GM23338 (cell line): ENCODE results near the gene KIAA1671. TPM values are rescaled to one million over a fixed set of nuclear protein-coding genes. Genes with fewer than 3 reads are reported as not detected.

ENCODE experiments used
- ATAC-seq: fragments of 200-7000 bp; cut with Tn5 transposase; 3 replicates; pipeline ENCODE4 v1.9.1; 2020
- DNase-seq: peaks from one replicate; pipeline ENCODE4 v3.0.0-alpha.2; 2015; ENCODE audit warnings: low spot score
- H2AFZ ChIP-seq: fragments of 200-600 bp; sonication (generic); 2 replicates; pipeline ENCODE4 v1.8.0; 2016; ENCODE audit warnings: antibody characterized with exemption, mild to moderate bottlenecking, moderate library complexity
- H3F3A ChIP-seq: fragments of 200-600 bp; sonication (generic); replicated peaks from 2 replicates; pipeline ENCODE4 v1.8.0; 2017; ENCODE audit warnings: antibody characterized with exemption, mixed run types, low read depth
- H3K27ac ChIP-seq: fragments of 200-600 bp; sonication (generic); 2 replicates; pipeline ENCODE4 v1.6.1; 2016; ENCODE audit warnings: low read depth
- H3K27me3 ChIP-seq: fragments of 200-600 bp; sonication (generic); 2 replicates; pipeline ENCODE4 v1.8.0; 2016; ENCODE audit warnings: mild to moderate bottlenecking, mixed run types, moderate library complexity; ENCODE audit not compliant: insufficient read depth
- H3K36me3 ChIP-seq: fragments of 200-600 bp; sonication (generic); 2 replicates; pipeline ENCODE4 v1.8.0; 2016; ENCODE audit warnings: mild to moderate bottlenecking; ENCODE audit not compliant: insufficient read depth
- H3K4me1 ChIP-seq: fragments of 200-600 bp; sonication (generic); 2 replicates; pipeline ENCODE4 v1.8.0; 2016; ENCODE audit warnings: mild to moderate bottlenecking, moderate library complexity; ENCODE audit not compliant: insufficient read depth
- H3K4me2 ChIP-seq: fragments of 200-600 bp; sonication (generic); 2 replicates; pipeline ENCODE4 v1.7.1; 2017; ENCODE audit warnings: mixed run types
- H3K4me3 ChIP-seq: fragments of 200-600 bp; sonication (generic); 2 replicates; pipeline ENCODE4 v1.6.1; 2016; ENCODE audit warnings: mixed run types
- H3K79me2 ChIP-seq: fragments of 200-600 bp; sonication (generic); replicated peaks from 2 replicates; pipeline ENCODE4 v1.8.0; 2017; ENCODE audit warnings: mild to moderate bottlenecking; ENCODE audit not compliant: insufficient read depth
- H3K9me2 ChIP-seq: fragments of 200-600 bp; sonication (generic); 2 replicates; pipeline ENCODE4 v1.8.0; 2017; ENCODE audit not compliant: insufficient read depth
- H4K20me1 ChIP-seq: fragments of 200-600 bp; sonication (generic); replicated peaks from 2 replicates; pipeline ENCODE4 v1.8.0; 2017; ENCODE audit warnings: mild to moderate bottlenecking; ENCODE audit not compliant: insufficient read depth
- H3K27ac Mint-ChIP-seq: 2 replicates; pipeline ENCODE4 v1.8.0; 2020; ENCODE audit warnings: inconsistent platforms, mild to moderate bottlenecking, moderate library complexity, mixed read lengths
- H3K27me3 Mint-ChIP-seq: 3 replicates; pipeline ENCODE4 v1.8.0; 2022; ENCODE audit warnings: low read depth, mild to moderate bottlenecking, moderate library complexity, mixed read lengths, inconsistent platforms; ENCODE audit not compliant: insufficient read depth, poor library complexity
- H3K36me3 Mint-ChIP-seq: 3 replicates; pipeline ENCODE4 v1.8.0; 2021; ENCODE audit warnings: low read depth, mild to moderate bottlenecking, inconsistent platforms, moderate library complexity, mixed read lengths
- H3K4me1 Mint-ChIP-seq: 3 replicates; pipeline ENCODE4 v1.8.0; 2020; ENCODE audit warnings: mild to moderate bottlenecking, inconsistent platforms, mixed read lengths
- H3K4me3 Mint-ChIP-seq: 3 replicates; pipeline ENCODE4 v1.8.0; 2021; ENCODE audit warnings: moderate library complexity, mild to moderate bottlenecking, inconsistent platforms, mixed read lengths
- H3K9me3 Mint-ChIP-seq: 3 replicates; pipeline ENCODE4 v1.8.0; 2020; ENCODE audit warnings: moderate library complexity, mild to moderate bottlenecking, inconsistent platforms, mixed read lengths
- CREB1 ChIP-seq: fragments of 250-450 bp; sonication (Bioruptor Pico); IDR thresholded peaks from 2 replicates; pipeline ENCODE4 v1.5.0; 2020; ENCODE audit warnings: low read depth, mild to moderate bottlenecking, moderate library complexity
- CTCF ChIP-seq, 2 experiments: fragments of 200-600 bp in 1 of 2; sonication (generic) in 1 of 2; conservative IDR thresholded peaks; 2 replicates each; pipeline versions ENCODE4 v1.5.1 to v1.6.1; 2016 to 2017; ENCODE audit warnings: antibody characterized with exemption in 2 of 2, low read depth in 2 of 2, mild to moderate bottlenecking in 2 of 2, moderate library complexity in 1 of 2
- ETS1 ChIP-seq: IDR thresholded peaks from 2 replicates; pipeline ENCODE4 v1.6.1; 2016; ENCODE audit warnings: antibody characterized with exemption
- EZH2phosphoT487 ChIP-seq: fragments of 200-600 bp; sonication (generic); IDR thresholded peaks from one replicate; pipeline ENCODE4 v1.8.1; 2018; ENCODE audit warnings: antibody characterized with exemption; ENCODE audit not compliant: unreplicated experiment
- JUNB ChIP-seq: IDR thresholded peaks from one replicate; pipeline ENCODE4 v1.6.1; 2016; ENCODE audit warnings: antibody characterized with exemption; ENCODE audit not compliant: unreplicated experiment
- NANOG ChIP-seq: IDR thresholded peaks from 2 replicates; pipeline ENCODE4 v1.6.1; 2016; ENCODE audit warnings: antibody characterized with exemption, borderline replicate concordance
- POLR2AphosphoS5 ChIP-seq: IDR thresholded peaks from 2 replicates; pipeline ENCODE4 v1.6.1; 2016; ENCODE audit warnings: antibody characterized with exemption, low read depth
- STAT1 ChIP-seq: IDR thresholded peaks from one replicate; pipeline ENCODE4 v1.6.1; 2016; ENCODE audit warnings: antibody characterized with exemption; ENCODE audit not compliant: unreplicated experiment
- polyA plus RNA-seq: library from polyadenylated mRNA; unstranded; fragments of >200 nt; fragmentation: Nextera tagmentation; extraction: Ambion mirVana; gene quantifications from 2 replicates; pipeline ENCODE4 v1.2.1, GENCODE V29; 2016
- total RNA-seq: library from RNA; depleted of rRNA; stranded (reverse); fragments of >200 nt; shearing (Covaris generic); gene quantifications from 2 replicates; pipeline ENCODE4 v1.2.3, GENCODE V29; 2014
- TF ChIP-seq, protein P1 (sequence below): fragments of 250-450 bp; sonication (Bioruptor Pico); IDR thresholded peaks from 2 replicates; pipeline ENCODE4 v1.5.0; 2020; ENCODE audit warnings: mild to moderate bottlenecking, moderate library complexity

KIAA1671 gene
- total and polyA plus RNA-seq, 2 experiments from 2014 or later, result 6.1 to 27.2 TPM

DNA sequence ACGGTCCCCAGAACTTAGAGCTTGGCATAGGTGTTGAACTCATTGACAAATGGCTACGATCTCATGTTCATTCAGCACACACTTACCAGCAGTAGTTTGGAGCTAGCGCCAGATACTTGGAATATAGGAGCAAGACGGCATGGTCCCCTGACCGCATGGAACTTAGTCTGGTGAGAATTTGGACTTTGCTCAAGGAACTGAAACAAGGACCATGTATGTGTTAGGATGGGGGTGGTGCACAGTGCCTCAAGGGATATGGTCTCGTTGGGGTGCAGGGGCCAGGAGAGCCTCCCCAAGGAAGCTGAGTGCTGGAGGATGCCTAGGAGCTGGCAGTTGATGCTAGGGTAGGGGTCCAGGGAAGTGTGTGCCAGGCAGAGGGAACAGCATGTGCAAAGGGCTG, 119.2 kb downstream of the KIAA1671 start:
- Mint-ChIP-seq H3K27ac (no peak overlapping the region), H3K9me3 (no peaks in the 10 kb centered on the region; the same call in 2 of the 3 replicates), H3K27me3 (no peaks in the 10 kb centered on the region), H3K36me3 (no peaks in the 10 kb centered on the region), H3K4me1 (peaks cover 4% of the 10 kb centered on the region; the same call in 2 of the 3 replicates), H3K4me3 (no peak overlapping the region)
- H3K36me3 ChIP-seq, result no peaks in the 10 kb centered on the region
- no peaks in the 10 kb centered on the region for H3K9me2 ChIP-seq
- H3K27ac ChIP-seq, result no peak overlapping the region
- no peak overlapping the region for H3K4me2 ChIP-seq
- no peaks in the 10 kb centered on the region for H3K4me1 ChIP-seq
- no peak for ATAC-seq
- TF ChIP-seq STAT1, result no peak
- DNase-seq, result no peak
- no peaks in the 10 kb centered on the region for H3K79me2 ChIP-seq
- no peak overlapping the region for H2AFZ ChIP-seq
- no peaks in the 10 kb centered on the region for H3K27me3 ChIP-seq
- no peaks in the 10 kb centered on the region for H3F3A ChIP-seq
- H4K20me1 ChIP-seq, result no peaks in the 10 kb centered on the region
- H3K4me3 ChIP-seq, result no peak overlapping the region

DNA sequence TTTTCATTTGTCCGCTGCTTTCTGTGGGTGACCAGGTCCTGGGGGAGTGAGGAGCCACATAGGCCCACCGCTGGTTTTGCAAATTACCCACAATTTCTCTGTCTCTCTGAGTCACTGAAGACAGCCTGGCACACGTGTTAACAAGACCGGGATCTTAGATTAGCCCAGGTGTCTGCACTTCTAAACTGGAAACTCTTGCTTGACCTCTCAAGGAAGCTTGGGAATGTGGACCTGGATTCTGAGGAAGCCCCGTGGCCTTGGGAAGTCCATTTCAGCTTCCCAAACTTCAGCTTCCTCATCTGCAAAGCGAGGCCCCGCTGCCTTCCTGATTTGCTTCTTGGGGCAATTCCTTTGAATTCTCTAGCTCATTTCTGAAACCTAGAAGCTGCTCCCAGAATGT, 119.9 kb downstream of the KIAA1671 start:
- Mint-ChIP-seq H3K27ac (no peak overlapping the region), H3K9me3 (no peaks in the 10 kb centered on the region; the same call in 2 of the 3 replicates), H3K4me3 (no peak overlapping the region), H3K36me3 (no peaks in the 10 kb centered on the region), H3K27me3 (no peaks in the 10 kb centered on the region), H3K4me1 (peaks cover 4% of the 10 kb centered on the region; the same call in 2 of the 3 replicates)
- H3K4me2 ChIP-seq, result no peak overlapping the region
- no peak overlapping the region for H3K27ac ChIP-seq
- no peaks in the 10 kb centered on the region for H3K79me2 ChIP-seq
- TF ChIP-seq POLR2AphosphoS5, result no peak
- no peak for TF ChIP-seq CTCF (conservative IDR thresholded peaks at IDR 0.05; ENCODE audit: low read depth in 2 of 2)
- TF ChIP-seq, protein P1, sequence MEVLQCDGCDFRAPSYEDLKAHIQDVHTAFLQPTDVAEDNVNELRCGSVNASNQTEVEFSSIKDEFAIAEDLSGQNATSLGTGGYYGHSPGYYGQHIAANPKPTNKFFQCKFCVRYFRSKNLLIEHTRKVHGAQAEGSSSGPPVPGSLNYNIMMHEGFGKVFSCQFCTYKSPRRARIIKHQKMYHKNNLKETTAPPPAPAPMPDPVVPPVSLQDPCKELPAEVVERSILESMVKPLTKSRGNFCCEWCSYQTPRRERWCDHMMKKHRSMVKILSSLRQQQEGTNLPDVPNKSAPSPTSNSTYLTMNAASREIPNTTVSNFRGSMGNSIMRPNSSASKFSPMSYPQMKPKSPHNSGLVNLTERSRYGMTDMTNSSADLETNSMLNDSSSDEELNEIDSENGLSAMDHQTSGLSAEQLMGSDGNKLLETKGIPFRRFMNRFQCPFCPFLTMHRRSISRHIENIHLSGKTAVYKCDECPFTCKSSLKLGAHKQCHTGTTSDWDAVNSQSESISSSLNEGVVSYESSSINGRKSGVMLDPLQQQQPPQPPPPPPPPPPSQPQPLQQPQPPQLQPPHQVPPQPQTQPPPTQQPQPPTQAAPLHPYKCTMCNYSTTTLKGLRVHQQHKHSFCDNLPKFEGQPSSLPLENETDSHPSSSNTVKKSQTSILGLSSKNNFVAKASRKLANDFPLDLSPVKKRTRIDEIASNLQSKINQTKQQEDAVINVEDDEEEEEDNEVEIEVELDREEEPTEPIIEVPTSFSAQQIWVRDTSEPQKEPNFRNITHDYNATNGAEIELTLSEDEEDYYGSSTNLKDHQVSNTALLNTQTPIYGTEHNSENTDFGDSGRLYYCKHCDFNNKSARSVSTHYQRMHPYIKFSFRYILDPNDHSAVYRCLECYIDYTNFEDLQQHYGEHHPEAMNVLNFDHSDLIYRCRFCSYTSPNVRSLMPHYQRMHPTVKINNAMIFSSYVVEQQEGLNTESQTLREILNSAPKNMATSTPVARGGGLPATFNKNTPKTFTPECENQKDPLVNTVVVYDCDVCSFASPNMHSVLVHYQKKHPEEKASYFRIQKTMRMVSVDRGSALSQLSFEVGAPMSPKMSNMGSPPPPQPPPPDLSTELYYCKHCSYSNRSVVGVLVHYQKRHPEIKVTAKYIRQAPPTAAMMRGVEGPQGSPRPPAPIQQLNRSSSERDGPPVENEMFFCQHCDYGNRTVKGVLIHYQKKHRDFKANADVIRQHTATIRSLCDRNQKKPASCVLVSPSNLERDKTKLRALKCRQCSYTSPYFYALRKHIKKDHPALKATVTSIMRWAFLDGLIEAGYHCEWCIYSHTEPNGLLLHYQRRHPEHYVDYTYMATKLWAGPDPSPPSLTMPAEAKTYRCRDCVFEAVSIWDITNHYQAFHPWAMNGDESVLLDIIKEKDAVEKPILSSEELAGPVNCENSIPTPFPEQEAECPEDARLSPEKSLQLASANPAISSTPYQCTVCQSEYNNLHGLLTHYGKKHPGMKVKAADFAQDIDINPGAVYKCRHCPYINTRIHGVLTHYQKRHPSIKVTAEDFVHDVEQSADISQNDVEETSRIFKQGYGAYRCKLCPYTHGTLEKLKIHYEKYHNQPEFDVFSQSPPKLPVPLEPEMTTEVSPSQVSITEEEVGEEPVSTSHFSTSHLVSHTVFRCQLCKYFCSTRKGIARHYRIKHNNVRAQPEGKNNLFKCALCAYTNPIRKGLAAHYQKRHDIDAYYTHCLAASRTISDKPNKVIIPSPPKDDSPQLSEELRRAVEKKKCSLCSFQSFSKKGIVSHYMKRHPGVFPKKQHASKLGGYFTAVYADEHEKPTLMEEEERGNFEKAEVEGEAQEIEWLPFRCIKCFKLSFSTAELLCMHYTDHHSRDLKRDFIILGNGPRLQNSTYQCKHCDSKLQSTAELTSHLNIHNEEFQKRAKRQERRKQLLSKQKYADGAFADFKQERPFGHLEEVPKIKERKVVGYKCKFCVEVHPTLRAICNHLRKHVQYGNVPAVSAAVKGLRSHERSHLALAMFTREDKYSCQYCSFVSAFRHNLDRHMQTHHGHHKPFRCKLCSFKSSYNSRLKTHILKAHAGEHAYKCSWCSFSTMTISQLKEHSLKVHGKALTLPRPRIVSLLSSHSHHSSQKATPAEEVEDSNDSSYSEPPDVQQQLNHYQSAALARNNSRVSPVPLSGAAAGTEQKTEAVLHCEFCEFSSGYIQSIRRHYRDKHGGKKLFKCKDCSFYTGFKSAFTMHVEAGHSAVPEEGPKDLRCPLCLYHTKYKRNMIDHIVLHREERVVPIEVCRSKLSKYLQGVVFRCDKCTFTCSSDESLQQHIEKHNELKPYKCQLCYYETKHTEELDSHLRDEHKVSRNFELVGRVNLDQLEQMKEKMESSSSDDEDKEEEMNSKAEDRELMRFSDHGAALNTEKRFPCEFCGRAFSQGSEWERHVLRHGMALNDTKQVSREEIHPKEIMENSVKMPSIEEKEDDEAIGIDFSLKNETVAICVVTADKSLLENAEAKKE (CRISPR knock-in tag), result no peak
- no peak for TF ChIP-seq JUNB
- no peak for TF ChIP-seq ETS1
- TF ChIP-seq CREB1 (CRISPR knock-in tag), result no peak
- TF ChIP-seq EZH2phosphoT487, result no peak
- TF ChIP-seq NANOG, result no peak
- H3K4me3 ChIP-seq, result no peak overlapping the region
- H2AFZ ChIP-seq, result no peak overlapping the region
- no peaks in the 10 kb centered on the region for H3K9me2 ChIP-seq
- ATAC-seq (no peak), DNase-seq (no peak)
- H3K36me3 ChIP-seq, result no peaks in the 10 kb centered on the region
- no peaks in the 10 kb centered on the region for H3F3A ChIP-seq
- no peaks in the 10 kb centered on the region for H3K27me3 ChIP-seq
- H4K20me1 ChIP-seq, result no peaks in the 10 kb centered on the region
- H3K4me1 ChIP-seq, result no peaks in the 10 kb centered on the region
